IMR-90 (cell line): ENCODE measurements around the gene CCDC12. TPM values are rescaled to one million over a fixed set of nuclear protein-coding genes. Genes with fewer than 3 reads are reported as not detected.

Source experiments
- ATAC-seq: fragments of 200-7000 bp; cut with Tn5 transposase; 2 replicates; pipeline ENCODE4 v1.9.1; 2020; ENCODE audit warnings: low read depth, mild to moderate bottlenecking, moderate library complexity
- BruUV-seq: library from RNA; stranded (reverse); fragments of 400-500 nt; replicated peaks from 2 replicates; lab custom pipeline; 2021; lab: Mats Ljungman, UMichigan
- CTCF ChIA-PET: fragments of 300-600 bp; formaldehyde crosslinking; extraction: SDS; loops from one replicate; lab custom pipeline; 2021; ENCODE audit warnings: antibody characterized with exemption; lab: Yijun Ruan, JAX
- POLR2A ChIA-PET: fragments of 300-600 bp; sonication (Branson Sonifier 250); formaldehyde crosslinking; loops from one replicate; lab custom pipeline; 2022; ENCODE audit warnings: antibody characterized with exemption; ENCODE audit not compliant: unreplicated experiment; lab: Charles Lee
- DNase-seq: peaks from one replicate; pipeline ENCODE4 v3.0.0; 2013
- H2AFZ ChIP-seq: replicated peaks from 2 replicates; pipeline ENCODE3; 2013; ENCODE audit warnings: low read length, mild to moderate bottlenecking; ENCODE audit not compliant: poor library complexity
- H2AK5ac ChIP-seq: 2 replicates; pipeline ENCODE4 v1.6.1; 2013; ENCODE audit warnings: low read depth, low read length, inconsistent platforms
- H2AK9ac ChIP-seq: replicated peaks from 2 replicates; pipeline ENCODE3; 2013; ENCODE audit warnings: mild to moderate bottlenecking, low read depth, low read length, moderate library complexity; ENCODE audit not compliant: poor library complexity
- H2BK120ac ChIP-seq: 2 replicates; pipeline ENCODE4 v1.6.1; 2013; ENCODE audit warnings: low read depth, low read length, inconsistent platforms
- H2BK15ac ChIP-seq: 3 replicates; pipeline ENCODE4 v1.6.1; 2013; ENCODE audit warnings: low read depth, low read length, inconsistent platforms
- H2BK20ac ChIP-seq: 2 replicates; pipeline ENCODE4 v1.6.1; 2013; ENCODE audit warnings: low read depth, mild to moderate bottlenecking, inconsistent platforms, low read length, moderate library complexity
- H2BK5ac ChIP-seq: 2 replicates; pipeline ENCODE4 v1.6.1; 2013; ENCODE audit warnings: mild to moderate bottlenecking, low read depth, low read length, inconsistent platforms; ENCODE audit not compliant: poor library complexity, severe bottlenecking
- H3K14ac ChIP-seq: replicated peaks from 2 replicates; pipeline ENCODE4 v1.6.1; 2013; ENCODE audit warnings: low read depth, low read length, inconsistent platforms
- H3K18ac ChIP-seq: 2 replicates; pipeline ENCODE4 v1.6.1; 2013; ENCODE audit warnings: low read depth, low read length, control low read depth
- H3K23ac ChIP-seq: 2 replicates; pipeline ENCODE4 v1.6.1; 2013; ENCODE audit warnings: low read depth, low read length, inconsistent platforms
- H3K27ac ChIP-seq: 2 replicates; pipeline ENCODE4 v1.5.1; 2013; ENCODE audit warnings: mild to moderate bottlenecking, control low read depth, low read length; ENCODE audit not compliant: insufficient read depth
- H3K27me3 ChIP-seq: 2 replicates; pipeline ENCODE4 v1.6.1; 2013; ENCODE audit warnings: low read length; ENCODE audit not compliant: control insufficient read depth, insufficient read depth
- H3K36me3 ChIP-seq: 2 replicates; pipeline ENCODE4 v1.6.1; 2013; ENCODE audit warnings: low read length, mixed read lengths; ENCODE audit not compliant: control insufficient read depth, insufficient read depth
- H3K4ac ChIP-seq: 2 replicates; pipeline ENCODE4 v1.6.1; 2013; ENCODE audit warnings: low read depth, low read length, inconsistent platforms
- H3K4me1 ChIP-seq: 2 replicates; pipeline ENCODE4 v1.6.1; 2013; ENCODE audit warnings: low read length, mixed read lengths; ENCODE audit not compliant: control insufficient read depth, insufficient read depth
- H3K4me2 ChIP-seq: 2 replicates; pipeline ENCODE4 v1.6.1; 2013; ENCODE audit warnings: low read depth, mild to moderate bottlenecking, control low read depth, low read length, moderate library complexity
- H3K4me3 ChIP-seq: 2 replicates; pipeline ENCODE4 v1.5.1; 2013; ENCODE audit warnings: low read depth, mild to moderate bottlenecking, control low read depth, low read length, moderate library complexity; ENCODE audit not compliant: insufficient read depth
- H3K56ac ChIP-seq: 2 replicates; pipeline ENCODE4 v1.6.1; 2013; ENCODE audit warnings: low read length, inconsistent platforms; ENCODE audit not compliant: insufficient read depth; ENCODE audit errors: extremely low read depth
- H3K79me1 ChIP-seq, 2 experiments: 2 replicates each; pipeline ENCODE4 v1.6.1; 2013; ENCODE audit warnings: low read length in 2 of 2, inconsistent platforms in 1 of 2, low read depth in 1 of 2
- H3K9ac ChIP-seq: 2 replicates; pipeline ENCODE4 v1.6.1; 2013; ENCODE audit warnings: low read depth, low read length, control low read depth
- H3K9me1 ChIP-seq: 2 replicates; pipeline ENCODE4 v1.6.1; 2013; ENCODE audit warnings: low read length, inconsistent platforms; ENCODE audit not compliant: insufficient read depth
- H3K9me3 ChIP-seq: 2 replicates; pipeline ENCODE4 v1.6.1; 2013; ENCODE audit warnings: low read length; ENCODE audit not compliant: control insufficient read depth, insufficient read depth
- H4K20me1 ChIP-seq: 2 replicates; pipeline ENCODE4 v1.6.1; 2013; ENCODE audit warnings: low read length, inconsistent platforms; ENCODE audit not compliant: insufficient read depth
- H4K5ac ChIP-seq: 2 replicates; pipeline ENCODE4 v1.6.1; 2013; ENCODE audit warnings: mild to moderate bottlenecking, low read depth, low read length, control low read depth
- H4K8ac ChIP-seq, 2 experiments: 2 replicates each; pipeline ENCODE4 v1.6.1; 2013; ENCODE audit warnings: low read depth in 2 of 2, low read length in 2 of 2, control low read depth in 1 of 2, inconsistent platforms in 1 of 2
- H4K91ac ChIP-seq: 2 replicates; pipeline ENCODE4 v1.6.1; 2013; ENCODE audit warnings: low read depth, low read length, inconsistent platforms; ENCODE audit not compliant: insufficient read depth
- BHLHE40 ChIP-seq: fragments of 150-350 bp; IDR thresholded peaks from 2 replicates; pipeline ENCODE4 v1.6.1; 2016; ENCODE audit warnings: mild to moderate bottlenecking, low read depth, low read length
- ELK1 ChIP-seq: fragments of 150-350 bp; IDR thresholded peaks from 2 replicates; pipeline ENCODE4 v1.6.1; 2016; ENCODE audit warnings: low read depth, mild to moderate bottlenecking, low read length, moderate library complexity, borderline replicate concordance
- MAFK ChIP-seq: IDR thresholded peaks from 2 replicates; pipeline ENCODE4 v1.6.1; 2012; ENCODE audit warnings: low read depth, low read length, improper control_type of control experiment
- MAZ ChIP-seq: IDR thresholded peaks from 2 replicates; pipeline ENCODE4 v1.6.1; 2012; ENCODE audit warnings: low read depth, mild to moderate bottlenecking, low read length, improper control_type of control experiment, moderate library complexity, borderline replicate concordance
- MXI1 ChIP-seq: IDR thresholded peaks from 2 replicates; pipeline ENCODE4 v1.6.1; 2012; ENCODE audit warnings: low read depth, mild to moderate bottlenecking, low read length, moderate library complexity, borderline replicate concordance
- NFE2L2 ChIP-seq: fragments of 150-350 bp; IDR thresholded peaks from 2 replicates; pipeline ENCODE4 v1.6.1; 2016; ENCODE audit warnings: low read depth, mild to moderate bottlenecking, low read length
- POLR2A ChIP-seq: IDR thresholded peaks from 2 replicates; pipeline ENCODE4 v1.6.1; 2012; ENCODE audit warnings: mild to moderate bottlenecking, low read depth, low read length
- RFX5 ChIP-seq: IDR thresholded peaks from 2 replicates; pipeline ENCODE4 v1.8.0; 2012; ENCODE audit warnings: low read depth, mild to moderate bottlenecking, low read length, moderate library complexity
- SMC3 ChIP-seq: fragments of 150-350 bp; IDR thresholded peaks from 2 replicates; pipeline ENCODE4 v1.6.1; 2016; ENCODE audit warnings: low read depth, mild to moderate bottlenecking, antibody characterized with exemption, low read length, moderate library complexity
- WGBS, 2 experiments: methylation state at CpG; one replicate each; pipeline versions ENCODE4 v1.1.5 to v1.1.7; 2013; ENCODE audit warnings: missing lambda C conversion rate in 2 of 2; ENCODE audit not compliant: insufficient read length in 1 of 2; ENCODE audit errors: extremely low coverage in 2 of 2; 5-methylcytosine and 5-hydroxymethylcytosine counted together
- dilution Hi-C: fragments of 300-500 bp; cut with HindIII; formaldehyde crosslinking; loops from one replicate; pipeline ENCODE4 v1.14.3; 2018; ENCODE audit warnings: low sequenced_read_pairs; ENCODE audit not compliant: unreplicated experiment
- in situ Hi-C: fragments of 300-500 bp; cut with MboI; formaldehyde crosslinking; loops from 3 replicates; pipeline ENCODE4 v1.14.3; 2019; ENCODE audit warnings: low sequenced_read_pairs, inconsistent platforms, mixed read lengths
- intact Hi-C: fragments of 100-400 bp; cut with micrococcal nuclease; formaldehyde crosslinking; loops from 2 replicates; pipeline ENCODE4 v1.10.0; 2022
- polyA plus RNA-seq, 3 experiments: library from polyadenylated mRNA; depleted of rRNA; stranded (reverse); fragments of >200 nt; gene quantifications; 2 replicates each; pipeline ENCODE4 v1.2.3, GENCODE V29; 2012; ENCODE audit warnings: low replicate concordance in 1 of 3
- total RNA-seq: library from RNA; depleted of rRNA; stranded (reverse); fragments of >200 nt; gene quantifications from 2 replicates; pipeline ENCODE4 v1.2.3, GENCODE V29; 2012
- TF ChIP-seq, protein P1 (sequence below): fragments of 150-350 bp; IDR thresholded peaks from 2 replicates; pipeline ENCODE4 v1.6.1; 2017; ENCODE audit warnings: mild to moderate bottlenecking, antibody characterized with exemption, low read length, low read depth
- TF ChIP-seq, protein P2 (sequence below): conservative IDR thresholded peaks from 2 replicates; pipeline ENCODE4 v1.5.1; 2012; ENCODE audit warnings: mild to moderate bottlenecking, low read depth, low read length, improper control_type of control experiment

The CCDC12 gene
- total and polyA plus RNA-seq, 2 of the 4 experiments (the other 2 are of a cell fraction): 15.2 to 35.1 TPM

GRCh38 chr3:46881596-46882376 is 94.8 kb downstream of the CCDC12 start (continued):
- TF ChIP-seq MAFK: no peak
- no peak for TF ChIP-seq RFX5

DNA sequence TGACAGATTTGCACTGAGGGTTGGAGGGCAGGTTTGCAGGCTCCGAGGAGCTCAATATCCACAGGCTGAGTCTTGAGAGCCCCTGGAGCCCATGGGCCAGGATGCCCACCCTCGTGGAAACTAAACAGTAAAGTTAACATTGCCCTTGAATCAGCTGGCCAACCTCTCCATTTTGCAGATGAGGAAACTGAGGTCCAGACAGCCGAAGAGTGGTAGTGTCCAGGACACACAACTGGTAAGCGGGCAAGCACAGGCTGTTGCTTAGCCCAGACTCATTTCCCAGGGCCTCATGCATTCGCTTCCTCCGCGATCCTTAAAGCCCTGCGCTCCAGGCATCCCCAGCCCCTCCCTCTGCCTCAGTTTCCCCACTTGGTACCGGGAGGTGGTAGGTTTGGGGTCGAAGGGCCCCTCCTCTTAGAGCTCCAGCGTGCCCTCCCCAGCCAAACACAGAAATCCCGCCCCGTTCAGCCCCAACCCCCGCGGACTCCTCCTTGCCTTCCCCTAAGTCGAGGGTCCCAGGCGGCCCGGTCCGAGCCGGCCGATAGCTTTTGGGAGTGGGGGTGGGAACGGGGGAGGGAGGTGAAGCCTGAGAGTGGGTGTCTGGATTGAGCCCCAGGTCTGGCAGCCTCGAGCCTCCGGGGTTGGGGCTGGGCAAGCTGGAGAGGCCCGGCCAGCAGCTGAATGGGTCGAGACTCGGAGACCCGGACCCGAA is 95.5 kb downstream of the CCDC12 start:
- H3K4ac ChIP-seq: no peak overlapping the region
- no peak overlapping the region for H3K4me3 ChIP-seq
- no peak overlapping the region for H2BK5ac ChIP-seq
- H3K27me3 ChIP-seq: peaks cover 53% of the 10 kb centered on the region
- H2BK15ac ChIP-seq: no peak overlapping the region
- no peak overlapping the region for H3K18ac ChIP-seq
- no peaks in the 10 kb centered on the region for H3K36me3 ChIP-seq
- H3K4me2 ChIP-seq: no peak overlapping the region; the same call in 1 of the 2 replicates
- H4K20me1 ChIP-seq: no peaks in the 10 kb centered on the region
- H3K9me3 ChIP-seq: no peaks in the 10 kb centered on the region
- no peak overlapping the region for H3K56ac ChIP-seq
- in situ Hi-C loops (loop anchor here (25.0 kb wide), 1 partner anchor 394 kb away; the partner anchor contains the start of gene RTP3), intact Hi-C loops (no loop called here), dilution Hi-C loops (no loop called here)
- H4K5ac ChIP-seq: no peak overlapping the region
- no peaks in the 10 kb centered on the region for H3K4me1 ChIP-seq
- peak overlapping the region; percentile 70 for H2AK9ac ChIP-seq
- no peak for DNase-seq
- H2BK20ac ChIP-seq: no peak overlapping the region
- no peak overlapping the region for H2BK120ac ChIP-seq
- H3K9ac ChIP-seq: no peak overlapping the region
- WGBS, 2 experiments: 30% methylated on average over 4 of the region's 29 CpGs; no CpG with 5 or more reads in 1 of the 2 experiments
- ChIA-PET CTCF (no interaction called here), POLR2A (no interaction called here)
- H4K8ac ChIP-seq: no peak overlapping the region
- peak overlapping the region; percentile 72 for H2AFZ ChIP-seq
- no peak overlapping the region for H3K23ac ChIP-seq
- H3K79me1 ChIP-seq: no peaks in the 10 kb centered on the region
- no peak overlapping the region for H2AK5ac ChIP-seq
- no peak overlapping the region for H3K14ac ChIP-seq
- ATAC-seq: no peak
- H4K91ac ChIP-seq: no peak overlapping the region
- H3K27ac ChIP-seq: no peak overlapping the region
- no TSS peak for BruUV-seq
- 0 out of 2 replicates have a peak, but pooled peaks cover 2% of the 10 kb centered on the region for H3K9me1 ChIP-seq
- no peak for TF ChIP-seq MXI1
- TF ChIP-seq, protein P1, sequence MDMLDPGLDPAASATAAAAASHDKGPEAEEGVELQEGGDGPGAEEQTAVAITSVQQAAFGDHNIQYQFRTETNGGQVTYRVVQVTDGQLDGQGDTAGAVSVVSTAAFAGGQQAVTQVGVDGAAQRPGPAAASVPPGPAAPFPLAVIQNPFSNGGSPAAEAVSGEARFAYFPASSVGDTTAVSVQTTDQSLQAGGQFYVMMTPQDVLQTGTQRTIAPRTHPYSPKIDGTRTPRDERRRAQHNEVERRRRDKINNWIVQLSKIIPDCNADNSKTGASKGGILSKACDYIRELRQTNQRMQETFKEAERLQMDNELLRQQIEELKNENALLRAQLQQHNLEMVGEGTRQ: no peak
- no peak for TF ChIP-seq POLR2A
- no peak for TF ChIP-seq BHLHE40
- TF ChIP-seq, protein P2, sequence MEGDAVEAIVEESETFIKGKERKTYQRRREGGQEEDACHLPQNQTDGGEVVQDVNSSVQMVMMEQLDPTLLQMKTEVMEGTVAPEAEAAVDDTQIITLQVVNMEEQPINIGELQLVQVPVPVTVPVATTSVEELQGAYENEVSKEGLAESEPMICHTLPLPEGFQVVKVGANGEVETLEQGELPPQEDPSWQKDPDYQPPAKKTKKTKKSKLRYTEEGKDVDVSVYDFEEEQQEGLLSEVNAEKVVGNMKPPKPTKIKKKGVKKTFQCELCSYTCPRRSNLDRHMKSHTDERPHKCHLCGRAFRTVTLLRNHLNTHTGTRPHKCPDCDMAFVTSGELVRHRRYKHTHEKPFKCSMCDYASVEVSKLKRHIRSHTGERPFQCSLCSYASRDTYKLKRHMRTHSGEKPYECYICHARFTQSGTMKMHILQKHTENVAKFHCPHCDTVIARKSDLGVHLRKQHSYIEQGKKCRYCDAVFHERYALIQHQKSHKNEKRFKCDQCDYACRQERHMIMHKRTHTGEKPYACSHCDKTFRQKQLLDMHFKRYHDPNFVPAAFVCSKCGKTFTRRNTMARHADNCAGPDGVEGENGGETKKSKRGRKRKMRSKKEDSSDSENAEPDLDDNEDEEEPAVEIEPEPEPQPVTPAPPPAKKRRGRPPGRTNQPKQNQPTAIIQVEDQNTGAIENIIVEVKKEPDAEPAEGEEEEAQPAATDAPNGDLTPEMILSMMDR: no peak
- TF ChIP-seq NFE2L2: no peak
- no peak for TF ChIP-seq MAFK
- TF ChIP-seq ELK1: no peak
- no peak for TF ChIP-seq SMC3
- no peak for TF ChIP-seq MAZ
